Bronchial epithelial cell (primary cell): Measurements from ENCODE around the gene GPBP1. TPM values are rescaled to one million over a fixed set of nuclear protein-coding genes. Genes with fewer than 3 reads are reported as not detected.
"Not testable (repeated sequence)": the region's sequence is repeated elsewhere in the genome, so short reads cannot be mapped to it uniquely, and the experiment has no call there.

Experiments
- DNase-seq: peaks from one replicate; pipeline ENCODE4 v3.0.0-alpha.2; 2010; ENCODE audit warnings: low read depth
- FAIRE-seq: peaks from 2 replicates; lab custom pipeline; 2011; peaks lifted over from hg19 to GRCh38; lab: Jason Lieb, UNC
- H3K27me3 ChIP-seq: 2 replicates; pipeline ENCODE4 v1.5.1; 2011; ENCODE audit warnings: low read length; ENCODE audit not compliant: control insufficient read depth, insufficient read depth
- H3K36me3 ChIP-seq: 2 replicates; pipeline ENCODE4 v1.5.1; 2011; ENCODE audit warnings: low read length; ENCODE audit not compliant: control insufficient read depth, insufficient read depth
- H3K4me3 ChIP-seq: 2 replicates; pipeline ENCODE4 v1.5.1; 2011; ENCODE audit warnings: mild to moderate bottlenecking, low read depth, low read length, control low read depth
- CTCF ChIP-seq: IDR thresholded peaks from 2 replicates; pipeline ENCODE4 v1.5.1; 2011; ENCODE audit warnings: mild to moderate bottlenecking, moderate library complexity, low read length, control low read depth, inconsistent platforms; ENCODE audit not compliant: insufficient read depth, severe bottlenecking
- total RNA-seq: library from RNA; depleted of rRNA; stranded (reverse); fragments of >200 nt; gene quantifications from 2 replicates; pipeline ENCODE4 v1.2.1, GENCODE V29; 2014

The GPBP1 gene
- total RNA-seq, 1 donor from 2014 or later, result 84.2 TPM

DNA sequence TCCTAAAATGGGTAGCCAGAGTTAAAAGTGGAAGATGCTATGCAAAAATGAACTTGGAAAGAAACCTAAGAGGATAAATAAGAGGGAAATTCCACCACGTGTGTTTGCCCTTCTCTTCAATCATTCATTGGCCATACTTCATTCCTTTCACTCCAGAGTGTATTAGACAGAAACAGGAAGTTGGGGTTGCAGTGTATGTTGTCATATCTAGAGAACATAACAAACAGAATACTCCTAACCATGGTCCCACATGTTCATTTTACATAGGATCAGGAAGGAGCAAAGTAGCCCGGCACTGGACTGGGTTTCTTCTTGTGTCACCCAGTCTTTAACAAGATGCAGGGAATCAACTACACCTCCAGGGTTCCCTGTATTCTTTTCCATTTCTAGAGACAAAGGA is 7.6 kb upstream of the GPBP1 start:
- DNase-seq (peak; percentile 45), FAIRE-seq (no peak)
- no peaks in the 10 kb centered on the region for H3K36me3 ChIP-seq
- no peak overlapping the region for H3K4me3 ChIP-seq
- TF ChIP-seq CTCF, result no peak
- no peaks in the 10 kb centered on the region for H3K27me3 ChIP-seq

DNA sequence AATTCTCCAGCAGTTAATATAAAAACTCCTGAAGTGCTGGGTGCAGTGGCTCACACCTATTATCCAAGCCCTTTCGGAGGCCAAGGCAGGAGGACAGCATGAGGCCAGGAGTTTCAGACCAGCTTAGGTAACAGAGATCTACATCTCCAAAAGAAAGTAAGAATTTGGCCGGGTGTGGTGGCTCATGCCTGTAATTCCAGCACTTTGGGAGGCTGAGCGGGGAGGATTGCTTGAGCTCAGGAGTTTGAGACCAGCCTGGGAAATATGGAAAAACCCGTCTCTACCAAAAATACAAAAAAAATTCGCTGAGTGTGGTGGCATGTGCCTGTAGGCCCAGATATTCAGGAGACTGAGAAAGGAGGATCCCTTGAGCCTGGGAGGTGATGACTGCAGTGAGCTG is 6.7 kb upstream of the GPBP1 start:
- DNase-seq (no peak), FAIRE-seq (no peak)
- Histone ChIP-seq H3K36me3 (no peaks in the 10 kb centered on the region), H3K27me3 (no peaks in the 10 kb centered on the region), H3K4me3 (no peak overlapping the region)
- TF ChIP-seq CTCF, result no peak

DNA sequence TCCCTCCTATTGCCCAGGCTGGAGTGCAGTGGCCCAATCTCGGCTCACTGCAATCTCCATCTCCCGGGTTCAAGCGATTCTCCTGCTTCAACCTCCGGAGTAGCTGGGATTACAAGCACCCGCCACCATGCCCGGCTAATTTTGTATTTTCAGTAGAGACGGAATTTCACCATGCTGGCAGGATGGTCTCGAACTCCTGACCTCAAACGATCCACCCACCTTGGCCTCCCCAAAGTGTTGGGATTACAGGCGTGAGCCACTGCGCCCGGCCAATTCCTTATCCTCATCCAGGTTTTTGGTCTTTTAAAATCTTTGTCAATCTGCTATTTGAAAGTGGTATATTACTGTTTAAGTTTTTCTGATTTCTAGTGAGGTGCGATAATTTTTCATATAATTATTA is 3.7 kb upstream of the GPBP1 start:
- DNase-seq, H3K36me3 ChIP-seq, FAIRE-seq, H3K4me3 ChIP-seq, H3K27me3 ChIP-seq: not testable (repeated sequence)

DNA sequence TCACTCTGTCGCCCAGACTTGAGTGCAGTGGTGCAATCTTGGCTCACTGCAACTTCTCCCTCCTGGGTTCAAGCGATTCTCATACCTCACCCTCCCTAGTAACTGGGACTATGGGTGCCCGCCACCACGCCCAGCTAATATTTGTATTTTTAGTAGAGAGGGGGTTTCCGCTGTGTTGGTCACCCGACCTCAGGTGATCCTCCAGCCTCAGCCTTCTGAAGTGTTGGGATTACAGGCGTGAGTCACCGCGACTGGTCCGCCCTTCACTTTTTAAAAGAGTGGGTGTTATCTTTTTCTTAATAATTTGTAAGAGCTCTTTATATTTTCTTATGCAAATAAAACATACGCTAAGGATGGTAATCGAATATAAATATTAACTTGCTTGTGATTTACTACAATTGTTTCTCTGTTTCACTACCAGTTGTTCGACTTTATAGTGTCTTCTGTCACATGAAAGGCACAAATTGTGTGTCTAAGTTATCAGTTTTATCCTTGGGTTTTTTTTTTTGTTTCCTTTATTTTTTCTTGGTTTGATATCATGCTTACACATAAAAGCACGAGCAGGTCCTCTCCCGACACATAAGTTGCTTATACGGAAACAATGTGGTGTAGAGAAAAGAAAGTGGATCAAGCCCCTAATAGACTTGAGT is 1.9 kb upstream of the GPBP1 start:
- peak; percentile 83 for DNase-seq
- Histone ChIP-seq H3K4me3 (peak overlapping the region; percentile 99), H3K36me3 (no peaks in the 10 kb centered on the region), H3K27me3 (no peaks in the 10 kb centered on the region)
- FAIRE-seq, result no peak
- TF ChIP-seq CTCF, result no peak

DNA sequence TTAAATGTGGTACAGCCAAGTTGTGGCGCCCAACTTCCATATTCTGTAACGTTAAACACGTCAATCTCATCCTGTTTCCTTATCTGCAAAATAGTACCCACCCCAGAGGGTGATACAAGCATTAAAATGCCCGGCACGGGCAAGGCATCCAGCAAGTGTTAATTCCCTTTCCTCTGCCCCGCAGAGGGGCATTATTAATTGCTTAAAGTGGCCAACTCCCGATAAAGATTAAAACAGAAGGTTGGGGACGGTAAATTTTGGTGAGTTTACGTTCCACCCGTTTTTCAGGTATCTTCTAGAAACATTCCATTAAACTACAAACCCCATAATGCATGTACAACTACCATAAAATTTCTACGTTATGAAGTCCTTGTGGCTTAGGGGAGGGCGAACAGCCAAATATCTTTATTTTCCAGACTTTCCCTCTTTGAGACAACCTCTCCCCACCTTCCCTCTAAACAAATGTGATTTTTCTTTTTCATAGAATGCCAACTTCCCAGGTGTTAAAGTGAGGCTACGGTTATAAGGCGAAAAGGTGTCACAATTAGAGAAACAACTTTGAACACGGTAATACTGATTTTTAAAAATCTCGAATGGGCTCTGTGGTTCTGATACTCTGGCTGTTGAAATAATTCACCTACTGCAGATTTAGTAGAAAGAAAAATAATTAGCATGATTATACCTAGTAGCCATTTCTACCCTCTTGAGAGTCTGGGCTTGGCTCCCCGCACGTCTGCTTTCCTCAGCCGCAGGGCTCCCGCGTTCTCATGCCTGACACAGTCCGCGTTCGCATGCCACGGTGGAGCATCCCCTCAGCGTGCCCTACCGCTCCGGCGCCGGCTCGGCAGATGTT is 1.2 kb upstream of the GPBP1 start:
- DNase-seq, result peak; percentile 55
- FAIRE-seq, result no peak
- TF ChIP-seq CTCF, result no peak

DNA sequence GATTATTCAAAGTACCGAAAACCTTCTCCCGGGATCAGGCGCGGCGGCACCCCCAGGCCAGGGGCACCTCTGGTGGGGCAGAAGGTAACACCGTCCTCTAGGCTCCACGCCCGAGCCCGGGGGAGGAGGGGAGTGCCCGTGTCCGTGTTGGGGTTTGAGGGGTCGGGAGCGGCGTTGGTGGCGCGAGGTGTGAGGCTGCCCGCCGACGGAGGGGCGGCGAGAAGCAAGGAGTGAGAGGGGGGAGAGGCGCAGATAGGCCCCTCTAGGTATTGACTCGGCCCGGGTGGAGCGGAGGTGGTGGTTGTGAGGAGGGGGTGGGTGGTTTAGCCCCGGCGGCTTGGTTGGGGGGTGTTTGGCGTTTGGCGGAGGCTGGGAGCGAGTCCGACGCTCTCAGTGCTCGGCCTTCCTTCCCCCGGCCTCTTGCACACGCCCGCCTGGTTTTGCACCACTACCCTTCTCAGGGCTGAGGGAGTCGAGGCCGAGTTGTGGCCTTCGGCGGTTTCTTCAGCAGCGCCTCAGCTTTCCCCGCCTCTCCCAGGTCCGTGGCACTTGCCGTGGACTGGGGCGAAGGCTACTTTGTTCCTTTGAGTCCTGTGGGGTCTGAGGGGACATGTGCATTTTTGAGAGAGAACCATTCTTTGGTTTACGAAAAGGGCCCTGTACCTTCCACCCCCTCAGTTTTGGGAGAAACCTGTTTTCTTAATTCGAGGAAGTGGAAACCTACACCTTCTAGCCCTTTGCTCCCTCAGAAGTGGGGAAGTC is 450 bp downstream of the GPBP1 start:
- FAIRE-seq (no peak), DNase-seq (no peak)
- no peak for TF ChIP-seq CTCF

More for the DNA sequence above, 1.2 kb upstream of the GPBP1 start:
- Histone ChIP-seq H3K27me3 (no peaks in the 10 kb centered on the region), H3K36me3 (no peaks in the 10 kb centered on the region), H3K4me3 (peak overlapping the region; percentile 99)

More for the DNA sequence above, 450 bp downstream of the GPBP1 start:
- no peaks in the 10 kb centered on the region for H3K36me3 ChIP-seq
- peak overlapping the region; percentile 99 for H3K4me3 ChIP-seq
- H3K27me3 ChIP-seq, result no peaks in the 10 kb centered on the region
